Measurements from ENCODE around the gene ADGRG4. TPM values are rescaled to one million over a fixed set of nuclear protein-coding genes. Genes with fewer than 3 reads are reported as not detected.

ADGRG4 gene
- total RNA-seq, 2 donors from 2014 or later = not detected

DNA sequence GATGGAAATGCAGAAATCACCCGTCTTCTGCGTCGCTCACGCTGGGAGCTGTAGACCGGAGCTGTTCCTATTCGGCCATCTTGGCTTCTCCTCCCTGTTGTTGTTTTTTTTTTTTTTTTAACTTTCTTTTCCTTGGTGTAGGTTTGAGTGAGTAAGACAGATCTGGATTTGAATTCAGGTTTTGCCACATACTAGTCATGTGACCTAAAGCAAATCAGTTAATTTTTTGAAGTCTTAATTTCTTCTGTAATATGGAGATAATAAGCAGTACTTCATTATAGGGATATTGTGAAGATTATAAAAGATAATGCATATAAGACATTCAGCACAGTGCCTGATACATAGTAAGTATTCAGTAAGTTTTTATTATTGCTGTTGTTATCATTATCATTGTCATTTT lies 145.4 kb downstream of the ADGRG4 start:
- no peaks in the 10 kb centered on the region for H3K27me3 ChIP-seq
- H3K27ac ChIP-seq = no peak overlapping the region
- DNase-seq (no peak), ATAC-seq (no peak)
- WGBS, 2 donors = 90% methylated on average over 6 of the region's 6 CpGs
- no peak overlapping the region for H3K4me3 ChIP-seq
- H3K36me3 ChIP-seq (replicated peaks in 1 of 2; ENCODE audit: insufficient read depth in 1 of 2, low read depth in 2 of 2) = no peaks in the 10 kb centered on the region
- no peaks in the 10 kb centered on the region for H3K4me1 ChIP-seq
- H3K9me3 ChIP-seq = no peaks in the 10 kb centered on the region
- intact Hi-C loops (cut with DNase I) = no loop called here
- TF ChIP-seq POLR2A (IDR thresholded peaks at IDR 0.05) = no peak
- TF ChIP-seq, protein P1, sequence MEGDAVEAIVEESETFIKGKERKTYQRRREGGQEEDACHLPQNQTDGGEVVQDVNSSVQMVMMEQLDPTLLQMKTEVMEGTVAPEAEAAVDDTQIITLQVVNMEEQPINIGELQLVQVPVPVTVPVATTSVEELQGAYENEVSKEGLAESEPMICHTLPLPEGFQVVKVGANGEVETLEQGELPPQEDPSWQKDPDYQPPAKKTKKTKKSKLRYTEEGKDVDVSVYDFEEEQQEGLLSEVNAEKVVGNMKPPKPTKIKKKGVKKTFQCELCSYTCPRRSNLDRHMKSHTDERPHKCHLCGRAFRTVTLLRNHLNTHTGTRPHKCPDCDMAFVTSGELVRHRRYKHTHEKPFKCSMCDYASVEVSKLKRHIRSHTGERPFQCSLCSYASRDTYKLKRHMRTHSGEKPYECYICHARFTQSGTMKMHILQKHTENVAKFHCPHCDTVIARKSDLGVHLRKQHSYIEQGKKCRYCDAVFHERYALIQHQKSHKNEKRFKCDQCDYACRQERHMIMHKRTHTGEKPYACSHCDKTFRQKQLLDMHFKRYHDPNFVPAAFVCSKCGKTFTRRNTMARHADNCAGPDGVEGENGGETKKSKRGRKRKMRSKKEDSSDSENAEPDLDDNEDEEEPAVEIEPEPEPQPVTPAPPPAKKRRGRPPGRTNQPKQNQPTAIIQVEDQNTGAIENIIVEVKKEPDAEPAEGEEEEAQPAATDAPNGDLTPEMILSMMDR (IDR thresholded peaks at IDR 0.05) = no peak

DNA sequence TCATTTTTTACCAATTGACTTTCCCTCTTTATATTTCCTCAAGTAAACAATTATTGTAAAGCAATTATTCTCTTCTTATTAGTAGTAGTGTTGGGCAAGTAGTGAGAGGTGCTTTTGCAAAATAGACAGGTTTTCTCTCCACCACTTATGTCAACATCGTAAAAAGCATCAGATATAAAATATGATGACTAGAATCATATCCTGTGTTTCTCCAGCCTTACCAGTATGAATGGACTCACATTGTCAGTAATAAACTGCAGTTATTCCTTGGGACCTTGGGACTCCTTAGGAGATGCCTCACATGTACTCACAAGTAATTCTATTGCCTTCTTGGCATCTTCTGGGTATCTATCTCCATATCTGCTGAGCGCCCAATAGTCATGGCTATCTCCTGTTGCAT lies 146.5 kb downstream of the ADGRG4 start:
- Histone ChIP-seq H3K4me3 (no peak overlapping the region), H3K27me3 (no peaks in the 10 kb centered on the region)
- 64 to 90% methylated on average over 1 to 2 of the region's 2 CpGs for WGBS, 2 donors

DNA sequence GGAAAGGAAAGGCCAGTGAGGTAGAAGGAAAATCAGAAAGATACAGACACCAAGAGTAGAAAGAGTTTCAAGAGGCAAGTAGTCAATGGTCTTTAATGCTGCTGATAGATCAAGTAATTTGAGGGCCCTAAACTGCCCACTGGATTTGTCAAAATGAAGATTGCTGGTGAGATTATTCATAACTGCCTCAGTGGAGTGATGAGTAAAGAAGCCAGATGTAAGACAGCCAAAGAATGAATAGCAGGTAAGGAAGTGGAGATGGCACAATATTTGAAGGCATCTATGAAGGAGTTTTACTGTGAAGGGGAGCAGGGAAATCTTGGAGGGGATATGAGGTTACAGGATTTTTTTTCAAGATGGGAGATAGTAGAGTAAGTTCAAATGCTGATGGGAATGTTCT lies 147.2 kb downstream of the ADGRG4 start:
- H3K9me3 ChIP-seq = no peaks in the 10 kb centered on the region
- no peaks in the 10 kb centered on the region for H3K4me1 ChIP-seq
- H3K27ac ChIP-seq = no peak overlapping the region
- no peaks in the 10 kb centered on the region for H3K27me3 ChIP-seq
- TF ChIP-seq, protein P1 (IDR thresholded peaks at IDR 0.05) = no peak
- no peak for TF ChIP-seq POLR2A (IDR thresholded peaks at IDR 0.05)
- no peak overlapping the region for H3K4me3 ChIP-seq
- H3K36me3 ChIP-seq (replicated peaks in 1 of 2; ENCODE audit: insufficient read depth in 1 of 2, low read depth in 2 of 2) = no peaks in the 10 kb centered on the region
- intact Hi-C loops (cut with DNase I) = no loop called here
- ATAC-seq (no peak), DNase-seq (no peak)

More for the DNA sequence above, 146.5 kb downstream of the ADGRG4 start:
- DNase-seq = no peak
- no peaks in the 10 kb centered on the region for H3K4me1 ChIP-seq
- intact Hi-C loops (cut with DNase I) = no loop called here
- no peaks in the 10 kb centered on the region for H3K36me3 ChIP-seq (replicated peaks in 1 of 2; ENCODE audit: insufficient read depth in 1 of 2, low read depth in 2 of 2)
- ATAC-seq = no peak
- H3K9me3 ChIP-seq = no peaks in the 10 kb centered on the region
- H3K27ac ChIP-seq = no peak overlapping the region
- no peak for TF ChIP-seq POLR2A (IDR thresholded peaks at IDR 0.05)
- TF ChIP-seq, protein P1 (IDR thresholded peaks at IDR 0.05) = no peak

DNA sequence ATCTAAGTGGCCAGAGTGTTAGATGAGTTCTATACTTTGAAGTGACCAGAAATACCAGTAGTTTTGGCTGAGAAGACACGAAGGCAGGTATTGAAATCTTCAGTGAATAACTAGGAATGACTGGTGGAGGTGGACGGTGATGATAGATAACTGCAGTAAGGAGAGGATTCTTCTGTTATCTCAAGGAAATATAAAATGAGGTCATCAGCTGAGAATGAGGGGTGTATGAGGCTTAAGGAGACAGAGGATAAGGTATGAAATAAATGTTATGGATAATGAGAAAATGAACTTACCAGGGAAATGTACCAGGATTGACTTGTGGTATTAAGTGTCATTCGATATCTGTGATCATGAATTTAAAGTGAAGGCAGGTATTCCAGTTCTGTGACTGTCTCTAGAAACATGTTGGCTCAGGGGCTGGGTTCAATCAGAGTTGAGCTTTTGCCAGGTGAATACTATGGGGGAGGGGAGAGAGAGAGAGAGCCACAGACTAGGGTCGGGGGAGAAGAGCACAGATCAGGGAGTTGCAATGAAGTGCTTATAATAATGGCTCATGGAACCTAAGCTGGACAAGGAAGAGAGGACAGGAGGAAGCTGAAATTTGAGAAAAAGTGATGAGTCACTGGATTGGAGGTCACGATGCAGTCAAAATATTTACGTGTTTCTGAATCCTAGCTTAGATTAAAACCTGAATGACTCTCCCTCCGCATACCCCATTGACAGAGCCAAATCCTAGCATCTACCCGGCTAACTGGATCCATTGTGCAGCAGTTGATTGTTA lies 149.5 kb downstream of the ADGRG4 start:
- Histone ChIP-seq H3K27me3 (no peaks in the 10 kb centered on the region), H3K9me3 (no peaks in the 10 kb centered on the region), H3K36me3 (replicated peaks in 1 of 2; ENCODE audit: insufficient read depth in 1 of 2, low read depth in 2 of 2) (no peaks in the 10 kb centered on the region), H3K4me3 (no peak overlapping the region), H3K27ac (no peak overlapping the region), H3K4me1 (no peaks in the 10 kb centered on the region)
- no peak for DNase-seq
- intact Hi-C loops (cut with DNase I) = no loop called here
- TF ChIP-seq, protein P1 (IDR thresholded peaks at IDR 0.05) = no peak
- no peak for TF ChIP-seq POLR2A (IDR thresholded peaks at IDR 0.05)
- ATAC-seq = no peak
- WGBS, 2 donors = 58 to 76% methylated on average over 8 of the region's 8 CpGs

DNA sequence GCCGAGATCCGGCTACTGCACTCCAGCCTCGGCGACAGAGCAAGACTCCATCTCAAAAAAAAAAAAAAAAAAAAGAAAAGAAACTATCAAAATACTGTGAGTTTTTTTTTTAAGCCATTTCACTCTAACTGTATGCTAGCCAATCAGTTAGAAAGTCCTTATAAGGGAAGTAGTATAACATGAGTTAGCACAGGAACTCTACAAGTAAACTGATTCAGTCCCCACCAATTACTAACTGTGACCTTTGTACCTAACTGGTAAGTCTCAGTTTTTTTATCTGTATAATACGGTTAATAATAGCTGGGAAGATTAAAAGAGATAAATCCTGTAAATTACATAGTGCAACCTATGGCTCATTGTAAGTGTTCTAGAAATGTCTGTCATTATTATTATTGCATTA lies 151.9 kb downstream of the ADGRG4 start:
- ATAC-seq (no peak), DNase-seq (no peak)
- no peaks in the 10 kb centered on the region for H3K9me3 ChIP-seq
- no peaks in the 10 kb centered on the region for H3K36me3 ChIP-seq (replicated peaks in 1 of 2; ENCODE audit: insufficient read depth in 1 of 2, low read depth in 2 of 2)
- no peak overlapping the region for H3K4me3 ChIP-seq
- WGBS, 2 donors = 52 to 73% methylated on average over 3 to 5 of the region's 5 CpGs
- H3K27me3 ChIP-seq = no peaks in the 10 kb centered on the region
- TF ChIP-seq POLR2A (IDR thresholded peaks at IDR 0.05) = no peak
- TF ChIP-seq, protein P1 (IDR thresholded peaks at IDR 0.05) = no peak
- intact Hi-C loops (cut with DNase I) = no loop called here
- H3K4me1 ChIP-seq = no peaks in the 10 kb centered on the region
- no peak overlapping the region for H3K27ac ChIP-seq
